Measurements from ENCODE around the gene TRIM74. TPM values are rescaled to one million over a fixed set of nuclear protein-coding genes. Genes with fewer than 3 reads are reported as not detected.
"Not testable (repeated sequence)": the region's sequence is repeated elsewhere in the genome, so short reads cannot be mapped to it uniquely, and the experiment has no call there.

The TRIM74 gene
- total RNA-seq, 1 experiment from 2014 or later, result 0.26 TPM

DNA sequence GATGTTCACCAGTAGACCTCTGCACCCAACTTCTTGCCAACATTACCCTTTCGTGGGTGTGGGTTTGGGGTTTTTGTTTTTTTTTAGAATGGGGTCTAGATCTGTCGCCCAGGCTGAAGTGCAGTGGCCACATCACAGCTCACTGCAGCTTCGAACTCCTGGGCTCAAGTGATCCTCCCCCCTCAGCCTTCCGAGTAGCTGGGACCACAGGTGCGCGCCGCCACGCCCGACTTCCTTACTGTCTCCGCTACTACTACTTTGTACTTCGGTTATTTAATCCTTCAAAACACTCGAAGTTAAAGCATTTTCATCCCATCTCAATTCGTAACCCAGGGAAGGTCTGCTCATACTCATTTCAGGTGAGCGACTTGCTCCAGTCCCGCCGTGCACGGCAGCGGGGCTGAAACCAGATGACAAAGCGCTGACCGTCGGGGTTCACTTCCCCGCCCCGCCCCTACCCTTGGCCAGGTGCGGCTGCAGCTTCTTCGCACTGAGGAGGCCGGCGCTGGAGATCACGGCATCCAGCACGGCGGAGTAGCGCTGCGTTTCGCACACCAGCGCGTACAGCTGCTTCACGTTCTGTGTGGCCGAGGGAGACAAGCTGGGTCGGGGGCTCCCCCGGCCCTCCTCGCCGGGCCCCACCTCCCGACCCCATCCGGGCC, 15.2 kb downstream of the TRIM74 start:
- not testable (repeated sequence) for H2AFZ ChIP-seq (ENCODE audit: low read length); H3K4me1 ChIP-seq (ENCODE audit: insufficient read depth, low read length); H3K23me2 ChIP-seq (ENCODE audit: insufficient read length, low read depth, low read length, poor library complexity, severe bottlenecking); H3K18ac ChIP-seq (ENCODE audit: insufficient read length, low read depth, low read length); H3K14ac ChIP-seq (ENCODE audit: insufficient read depth, low read length); H3K9me3 ChIP-seq (ENCODE audit: control insufficient read depth, low read depth, low read length); DNase-seq; H3K79me1 ChIP-seq (ENCODE audit: insufficient read depth, low read depth, low read length, poor library complexity, severe bottlenecking); H3K4me2 ChIP-seq (ENCODE audit: insufficient read depth, insufficient read length, low read length); H3K4ac ChIP-seq (ENCODE audit: low read depth, low read length); H2BK5ac ChIP-seq (ENCODE audit: insufficient read length, low read length); H2BK15ac ChIP-seq (ENCODE audit: low read depth, low read length); H3K9me3 Mint-ChIP-seq; H4K91ac ChIP-seq (ENCODE audit: insufficient read length, low read depth, low read length); H3K79me2 ChIP-seq (ENCODE audit: insufficient read depth, low read length); H3K27ac Mint-ChIP-seq; H3K4me1 Mint-ChIP-seq; H3K56ac ChIP-seq (ENCODE audit: insufficient read length, low read depth, low read length); H4K5ac ChIP-seq (ENCODE audit: insufficient read length, low read depth, low read length); H3K27me3 ChIP-seq (ENCODE audit: insufficient read depth, low read length); H4K20me1 ChIP-seq (ENCODE audit: control insufficient read depth, insufficient read depth, insufficient read length); H3K27ac ChIP-seq (ENCODE audit: insufficient read length, low read depth, low read length); H2BK20ac ChIP-seq (ENCODE audit: low read depth, low read length, poor library complexity, severe bottlenecking); H3K36me3 Mint-ChIP-seq (ENCODE audit: insufficient read depth in 1 of 3, low read depth in 3 of 3); H4K8ac ChIP-seq (replicated peaks; ENCODE audit: insufficient read length, low read depth, low read length); H2BK12ac ChIP-seq (ENCODE audit: insufficient read length, low read depth, low read length); H2AK5ac ChIP-seq (ENCODE audit: insufficient read length, low read length); H3T11ph ChIP-seq (ENCODE audit: low read length); H3K23ac ChIP-seq (ENCODE audit: insufficient read length, low read depth, low read length); H2BK120ac ChIP-seq (ENCODE audit: low read depth, low read length, poor library complexity, severe bottlenecking); H3K9ac ChIP-seq (ENCODE audit: extremely low read depth, insufficient read length, low read length); H3K27me3 Mint-ChIP-seq (ENCODE audit: low read depth)
- no CpG with 5 or more reads among the region's 43 CpGs for WGBS (ENCODE audit: extremely low coverage, insufficient read length, low lambda C conversion rate)
- H3K4me3 Mint-ChIP-seq, result peak overlapping the region; percentile 50 to 66

DNA sequence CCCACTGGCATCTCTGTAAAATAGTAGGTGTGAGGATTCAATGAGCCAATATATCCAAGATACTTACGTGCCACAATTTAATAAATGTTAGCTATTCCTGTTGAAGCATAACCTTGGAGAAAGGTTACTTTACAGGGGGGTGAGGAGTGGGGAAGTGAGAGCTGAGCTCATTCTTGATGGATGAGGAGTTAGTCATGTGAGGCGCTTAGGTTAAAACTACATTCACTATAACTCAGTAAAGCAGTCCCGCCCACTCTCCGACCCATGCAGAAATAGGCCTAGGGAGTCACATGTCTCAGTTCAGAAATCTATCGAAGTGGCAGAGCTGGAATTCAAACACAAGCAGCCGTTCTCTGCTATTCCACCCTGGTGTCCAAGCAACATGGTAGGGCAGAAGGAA, 18.8 kb downstream of the TRIM74 start:
- not testable (repeated sequence) for H3K27ac ChIP-seq (ENCODE audit: insufficient read length, low read depth, low read length); H2AK5ac ChIP-seq (ENCODE audit: insufficient read length, low read length); H3T11ph ChIP-seq (ENCODE audit: low read length); DNase-seq; H3K23me2 ChIP-seq (ENCODE audit: insufficient read length, low read depth, low read length, poor library complexity, severe bottlenecking); H2BK20ac ChIP-seq (ENCODE audit: low read depth, low read length, poor library complexity, severe bottlenecking); H3K23ac ChIP-seq (ENCODE audit: insufficient read length, low read depth, low read length); H2BK120ac ChIP-seq (ENCODE audit: low read depth, low read length, poor library complexity, severe bottlenecking); H3K4me1 ChIP-seq (ENCODE audit: insufficient read depth, low read length); H3K9ac ChIP-seq (ENCODE audit: extremely low read depth, insufficient read length, low read length); H3K4me1 Mint-ChIP-seq; H2BK5ac ChIP-seq (ENCODE audit: insufficient read length, low read length); H3K18ac ChIP-seq (ENCODE audit: insufficient read length, low read depth, low read length); H3K4ac ChIP-seq (ENCODE audit: low read depth, low read length); H3K79me1 ChIP-seq (ENCODE audit: insufficient read depth, low read depth, low read length, poor library complexity, severe bottlenecking); H4K20me1 ChIP-seq (ENCODE audit: control insufficient read depth, insufficient read depth, insufficient read length); H2BK12ac ChIP-seq (ENCODE audit: insufficient read length, low read depth, low read length); H3K9me3 Mint-ChIP-seq; H3K4me3 Mint-ChIP-seq; H3K14ac ChIP-seq (ENCODE audit: insufficient read depth, low read length); H4K91ac ChIP-seq (ENCODE audit: insufficient read length, low read depth, low read length); H3K79me2 ChIP-seq (ENCODE audit: insufficient read depth, low read length); H3K27ac Mint-ChIP-seq; H3K27me3 Mint-ChIP-seq (ENCODE audit: low read depth); H2BK15ac ChIP-seq (ENCODE audit: low read depth, low read length); H3K4me2 ChIP-seq (ENCODE audit: insufficient read depth, insufficient read length, low read length); H4K5ac ChIP-seq (ENCODE audit: insufficient read length, low read depth, low read length); H3K27me3 ChIP-seq (ENCODE audit: insufficient read depth, low read length); H2AFZ ChIP-seq (ENCODE audit: low read length); H3K56ac ChIP-seq (ENCODE audit: insufficient read length, low read depth, low read length); H3K9me3 ChIP-seq (ENCODE audit: control insufficient read depth, low read depth, low read length); H4K8ac ChIP-seq (replicated peaks; ENCODE audit: insufficient read length, low read depth, low read length)
- WGBS (ENCODE audit: extremely low coverage, insufficient read length, low lambda C conversion rate), result no CpG with 5 or more reads among the region's 6 CpGs
- peaks cover 2 to 18% (median 17%) of the 10 kb centered on the region in 3 experiments; a peak in 5 of 7 replicates for H3K36me3 Mint-ChIP-seq (ENCODE audit: insufficient read depth in 1 of 3, low read depth in 3 of 3)

Data from H9 (cell line).